Right ventricle myocardium superior (tissue), 1 donor: Measurements from ENCODE around the gene PLEKHG5. TPM values are rescaled to one million over a fixed set of nuclear protein-coding genes. Genes with fewer than 3 reads are reported as not detected.

Experiments
- ATAC-seq: fragments of 200-7000 bp; cut with Tn5 transposase; one replicate; pipeline ENCODE4 v1.9.1; 2020; ENCODE audit warnings: mild to moderate bottlenecking; ENCODE audit not compliant: poor library complexity
- DNase-seq: peaks from one replicate; pipeline ENCODE4 v3.0.0-alpha.2; 2020
- intact Hi-C: fragments of 100-400 bp; cut with DNase I; formaldehyde crosslinking; loops from one replicate; pipeline ENCODE4 v1.11.2; 2022
- total RNA-seq: library from RNA; stranded (reverse); fragmentation: NEBNext Ultra II Directional; extraction: Animal tissue kit (Norgen Biotek cat#: 25700); gene quantifications from one replicate; pipeline ENCODE4 v1.2.1, GENCODE V29; 2021
- donor health status: DM: no; HTN: yes; CAD: no; lungs with severe emphysema.

The PLEKHG5 gene
- total RNA-seq, 1 donor from 2014 or later: 16.8 TPM

- ATAC-seq: no peak
- DNase-seq: no peak
- intact Hi-C loops: loop anchor here (5.0 kb wide), 2 partner anchors 34 to 159 kb away; no protein-coding TSS in a partner anchor
Observed at GRCh38 chr1:6487804-6488484, 3.5 kb downstream of the PLEKHG5 start.

GRCh38 chr1:6486433-6487011 lies 4.9 kb downstream of the PLEKHG5 start:
- intact Hi-C loops: loop anchor here (5.0 kb wide), 2 partner anchors 36 to 161 kb away; no protein-coding TSS in a partner anchor
- peak; percentile 74 for ATAC-seq
- peak; percentile 92 for DNase-seq

DNA sequence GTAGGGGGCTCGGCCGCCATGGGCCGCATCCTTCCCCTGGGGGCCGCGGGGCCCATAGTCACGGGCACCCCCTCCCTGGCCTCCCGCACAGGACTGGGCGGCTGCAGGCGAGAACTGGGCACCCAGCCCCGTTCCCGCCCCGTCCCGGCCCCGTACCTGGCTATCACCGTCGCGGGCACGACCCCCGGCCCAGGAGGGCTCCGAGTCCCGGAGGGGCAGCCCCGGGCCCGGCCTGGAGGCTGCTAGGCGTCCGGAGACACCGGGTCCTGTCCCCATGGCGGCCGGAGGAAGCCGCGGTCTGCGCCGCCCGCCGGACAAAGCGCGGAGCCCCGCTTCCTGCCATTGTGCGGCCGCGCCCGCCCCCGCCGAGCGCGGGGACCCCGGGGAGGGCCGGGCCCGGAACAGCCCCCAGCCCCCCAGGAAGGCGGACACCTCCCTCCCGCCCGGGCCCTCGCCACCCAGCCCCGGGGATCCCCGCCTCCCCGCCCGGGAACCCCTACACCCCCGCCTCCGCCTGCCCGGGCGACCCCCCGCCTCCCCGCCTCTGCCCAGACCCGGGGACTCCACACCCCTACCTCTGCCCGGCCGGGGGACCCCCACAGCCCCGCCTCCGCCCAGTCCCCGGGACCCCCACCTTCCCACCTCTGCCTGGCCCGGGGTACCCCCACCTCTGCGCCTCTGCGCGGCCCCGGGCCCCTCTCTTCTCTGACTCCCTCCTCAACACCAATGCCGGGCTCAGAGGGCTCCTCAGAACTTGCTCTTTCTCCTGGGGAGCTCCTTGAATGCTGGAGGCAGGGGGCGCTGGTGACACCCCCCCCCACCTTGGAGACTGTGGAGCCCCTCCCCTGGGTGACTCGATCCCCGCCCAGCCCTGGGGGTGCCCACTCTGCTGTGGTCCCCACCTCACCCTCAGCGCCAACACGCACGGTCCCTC lies 6.0 kb downstream of the PLEKHG5 start:
- intact Hi-C loops: loop anchor here (5.0 kb wide), 2 partner anchors 37 to 162 kb away; no protein-coding TSS in a partner anchor
- no peak for DNase-seq
- ATAC-seq: peak; percentile 10

- no peak for ATAC-seq
- no peak for DNase-seq
- intact Hi-C loops: loop anchor here (5.0 kb wide), 2 partner anchors 38 to 163 kb away; no protein-coding TSS in a partner anchor
Observed at GRCh38 chr1:6484826-6485167, 6.7 kb downstream of the PLEKHG5 start.

GRCh38 chr1:6483761-6484117 lies 7.7 kb downstream of the PLEKHG5 start:
- intact Hi-C loops: no loop called here
- no peak for DNase-seq
- ATAC-seq: no peak

- no peak for DNase-seq
- intact Hi-C loops: no loop called here
- no peak for ATAC-seq
Observed at GRCh38 chr1:6483017-6483760, 8.3 kb downstream of the PLEKHG5 start.

DNA sequence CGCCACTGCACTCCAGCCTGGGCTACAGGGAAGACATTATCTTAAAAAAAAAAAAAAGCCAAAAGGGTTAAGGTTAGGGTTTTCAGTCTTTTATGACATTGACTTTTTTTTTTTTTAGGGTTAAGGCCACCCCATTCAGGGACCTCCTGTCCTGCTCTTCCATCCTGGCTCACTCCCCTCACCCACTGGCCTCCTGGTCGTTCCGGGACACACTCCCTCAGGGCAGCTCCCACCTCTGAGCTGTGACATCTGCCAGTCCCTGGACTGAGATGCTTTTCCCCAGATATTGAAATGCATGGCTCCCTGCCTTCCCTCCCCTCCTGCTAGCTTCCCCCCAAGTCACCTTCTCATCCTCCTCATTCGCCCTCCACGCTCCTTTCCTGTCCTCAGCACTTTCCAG lies 9.6 kb downstream of the PLEKHG5 start:
- ATAC-seq (no peak), DNase-seq (no peak)
- intact Hi-C loops: no loop called here

DNA sequence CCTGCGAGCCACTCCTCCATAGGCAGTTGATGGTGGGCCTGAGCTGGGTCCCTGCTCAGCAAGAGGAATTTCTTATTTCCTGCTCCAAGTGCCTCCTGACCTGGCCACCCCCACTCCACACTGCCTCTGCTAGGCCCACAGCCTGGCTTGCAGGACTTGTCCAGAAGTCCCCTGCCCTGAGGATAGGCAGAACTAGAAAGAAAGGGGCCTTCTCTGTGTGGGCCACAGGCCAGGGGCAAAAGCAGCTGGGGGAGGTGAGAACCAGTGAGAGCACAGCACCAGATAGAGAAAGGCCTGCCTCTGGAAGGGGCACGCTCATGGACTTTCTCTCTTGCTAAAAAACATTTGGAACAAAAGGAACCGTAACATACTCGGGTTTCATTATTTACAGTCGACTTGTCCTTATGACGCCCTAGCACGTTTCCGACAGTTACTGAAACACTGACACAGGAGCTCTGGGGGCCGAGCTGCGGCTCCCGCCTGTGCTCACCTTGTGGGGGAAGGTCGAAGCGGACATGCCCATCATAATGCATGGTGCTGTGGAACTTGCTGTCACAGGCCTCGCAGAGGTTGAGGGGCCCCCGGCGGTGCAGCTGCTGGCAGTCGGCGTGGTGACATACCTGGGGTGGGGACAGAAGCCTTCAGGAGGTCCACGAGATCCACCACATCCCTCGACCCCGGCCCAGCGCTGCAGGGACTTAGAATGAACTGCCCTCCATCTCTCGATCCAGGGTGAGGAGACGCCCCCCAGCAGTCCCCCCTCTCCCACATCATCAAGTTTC lies 14.2 kb downstream of the PLEKHG5 start:
- intact Hi-C loops: no loop called here
- DNase-seq (no peak), ATAC-seq (no peak)

- no peak for DNase-seq
- ATAC-seq: no peak
- intact Hi-C loops: no loop called here
Observed at GRCh38 chr1:6476483-6476882, 15.0 kb downstream of the PLEKHG5 start.

DNA sequence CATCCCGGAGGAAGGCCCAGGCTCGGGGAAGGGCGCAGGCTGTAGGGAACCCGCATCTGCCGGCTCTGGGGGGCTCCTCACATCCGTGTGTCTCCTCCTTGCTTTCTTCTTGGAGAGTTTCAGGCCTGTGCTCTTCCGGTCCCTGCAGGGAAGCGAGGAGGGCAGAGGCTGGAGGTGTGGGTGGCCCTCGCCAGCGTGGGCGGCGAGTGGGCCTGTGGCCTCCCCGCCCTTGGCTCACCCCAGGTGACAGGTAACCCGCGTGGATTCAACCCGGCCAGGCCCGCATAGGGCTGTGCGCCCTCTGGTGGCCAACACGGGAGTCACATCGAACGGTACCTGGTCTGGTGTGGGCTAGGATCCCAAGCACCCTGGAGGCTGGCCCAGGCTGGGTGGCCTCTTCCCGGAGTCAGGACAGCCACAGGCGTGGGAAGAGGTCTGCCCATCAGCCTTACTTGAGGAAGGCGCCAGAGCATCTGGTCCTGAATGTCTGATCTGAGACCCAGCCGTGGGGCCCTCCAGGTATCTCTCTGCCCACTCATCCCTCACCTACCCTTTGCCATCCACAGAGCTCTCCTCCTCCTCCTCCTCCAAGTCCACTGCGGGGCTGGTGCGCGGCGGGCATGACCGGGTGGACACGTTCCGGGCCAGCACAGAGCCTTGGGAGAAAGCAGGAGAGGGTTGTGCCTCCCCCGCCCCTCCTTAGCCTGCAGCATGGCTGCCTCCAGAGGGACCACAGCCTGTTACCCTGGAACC lies 15.9 kb downstream of the PLEKHG5 start:
- intact Hi-C loops: no loop called here
- peak; percentile 81 for DNase-seq
- peak; percentile 79 for ATAC-seq

GRCh38 chr1:6474815-6475282 lies 16.6 kb downstream of the PLEKHG5 start:
- ATAC-seq: no peak
- DNase-seq: no peak
- intact Hi-C loops: no loop called here

- intact Hi-C loops: no loop called here
- no peak for DNase-seq
- no peak for ATAC-seq
Observed at GRCh38 chr1:6473974-6474814, 17.3 kb downstream of the PLEKHG5 start.

DNA sequence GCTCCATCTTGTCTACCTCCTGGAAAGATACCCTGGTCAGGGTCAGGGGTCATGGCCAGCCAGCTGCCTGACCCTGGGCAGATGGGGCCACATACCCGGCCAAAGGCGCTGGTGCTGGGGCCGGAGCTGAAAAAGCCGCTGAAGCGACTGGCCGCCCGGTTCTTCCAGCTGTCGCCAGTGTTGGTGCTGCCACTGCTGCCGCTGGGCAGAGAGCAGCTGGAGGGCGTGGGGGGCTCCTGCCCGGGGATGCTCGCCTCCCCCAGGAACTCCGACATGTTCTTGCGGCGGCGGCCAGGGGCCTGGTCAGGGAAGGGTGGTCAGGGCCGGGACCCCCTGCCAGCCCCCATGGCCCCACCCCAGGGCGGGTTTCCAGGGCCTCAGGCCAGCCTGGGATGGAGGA lies 18.3 kb downstream of the PLEKHG5 start:
- intact Hi-C loops: no loop called here
- ATAC-seq (no peak), DNase-seq (no peak)

DNA sequence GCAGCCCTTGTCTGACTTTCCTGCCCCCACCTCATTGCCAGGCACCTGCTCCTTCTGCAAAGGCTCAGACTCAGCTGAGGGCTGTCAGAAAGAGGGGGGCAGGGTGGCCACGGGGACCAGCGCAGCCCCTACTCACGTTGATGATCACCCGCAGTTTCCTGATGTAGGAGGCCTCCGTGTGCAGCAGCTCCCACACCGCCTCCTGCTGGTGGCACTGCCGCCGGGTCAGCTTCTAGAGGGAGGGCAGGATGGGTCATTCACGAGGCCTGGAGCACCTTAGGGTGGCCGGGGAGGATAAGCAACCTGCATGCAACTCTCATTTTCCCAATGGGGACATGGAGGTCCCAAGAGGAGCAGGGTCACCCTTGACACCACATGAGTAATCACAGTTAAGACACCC lies 19.1 kb downstream of the PLEKHG5 start:
- DNase-seq (no peak), ATAC-seq (no peak)
- intact Hi-C loops: no loop called here

DNA sequence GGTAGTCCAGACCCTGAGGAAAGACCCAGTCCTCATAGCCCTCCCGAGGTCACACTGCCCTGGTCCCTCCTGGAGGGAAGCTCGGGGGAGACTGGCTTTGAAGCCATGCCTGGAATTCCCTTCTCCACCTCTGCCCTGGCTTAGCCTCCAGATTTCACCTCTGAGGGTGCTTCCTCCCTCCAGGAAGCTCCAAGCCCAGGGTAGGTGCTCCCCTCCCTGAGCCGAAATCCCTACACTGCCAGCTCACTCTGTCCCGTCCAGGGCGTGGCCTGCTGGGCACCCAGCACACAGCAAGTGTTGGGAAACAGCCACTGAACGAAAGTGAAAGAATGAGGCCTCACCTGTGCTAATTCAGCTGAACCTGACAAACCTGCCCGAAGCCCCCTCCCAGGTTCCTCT lies 19.5 kb downstream of the PLEKHG5 start:
- intact Hi-C loops: no loop called here
- no peak for ATAC-seq

DNA sequence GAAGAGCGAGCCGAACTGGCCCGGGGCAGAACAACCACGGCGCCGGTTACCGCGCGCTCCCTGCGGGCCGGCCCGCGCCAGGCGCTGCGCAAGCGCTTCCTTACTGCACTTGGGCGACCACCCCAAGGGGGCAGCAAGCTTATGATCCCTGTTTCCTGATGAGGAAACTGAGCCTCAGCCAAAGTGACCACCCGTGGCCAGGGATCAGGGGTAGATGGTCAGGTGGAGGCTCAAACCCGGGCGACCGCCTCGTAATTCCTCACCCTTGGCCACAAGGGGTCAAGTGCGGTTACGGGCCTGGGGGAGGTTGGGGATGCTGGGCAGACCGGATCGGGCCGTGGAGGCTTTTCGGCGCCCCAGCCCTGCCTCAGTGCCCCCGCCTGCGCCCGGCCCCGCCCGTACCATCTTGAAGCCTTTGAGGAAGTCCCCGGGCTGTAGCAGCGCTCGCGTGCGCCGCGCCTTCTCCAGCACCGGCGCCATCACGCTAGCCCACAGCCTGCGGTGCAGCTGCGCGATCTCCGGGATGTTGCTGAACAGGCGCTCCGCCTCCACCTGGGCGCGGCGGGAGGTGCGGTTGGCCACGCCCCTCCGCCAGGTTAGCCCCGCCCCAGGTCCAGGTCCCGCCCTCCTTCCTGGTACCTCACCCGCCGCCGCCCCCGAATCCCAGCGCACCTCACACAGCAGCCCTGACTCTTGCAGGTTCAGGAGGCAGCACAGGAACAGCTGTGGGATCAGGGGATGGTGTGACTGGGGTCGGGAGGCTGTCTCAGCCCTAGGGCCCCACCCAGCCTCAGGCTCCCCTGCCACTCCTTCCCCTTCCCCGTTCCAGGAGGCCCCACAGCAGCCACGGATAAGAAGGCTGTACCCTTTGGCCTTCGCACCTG lies 20.1 kb downstream of the PLEKHG5 start:
- intact Hi-C loops: no loop called here
- no peak for DNase-seq
- no peak for ATAC-seq

More for the DNA sequence above, 19.5 kb downstream of the PLEKHG5 start:
- DNase-seq: no peak
